Testis (tissue), 5 donors: Measurements from ENCODE around the gene CFAP58. TPM values are rescaled to one million over a fixed set of nuclear protein-coding genes. Genes with fewer than 3 reads are reported as not detected.

Source experiments
- DNase-seq: peaks from one replicate; pipeline ENCODE4 v3.0.0-alpha.2; 2019
- H3K27ac ChIP-seq, 2 donors: fragments of 200-600 bp; sonication (generic); one replicate each; pipeline ENCODE4 v1.5.1; 2019
- H3K27me3 ChIP-seq: fragments of 200-600 bp; sonication (generic); one replicate; pipeline ENCODE4 v1.5.1; 2019
- H3K36me3 ChIP-seq: fragments of 200-600 bp; sonication (generic); one replicate; pipeline ENCODE4 v1.5.1; 2017; ENCODE audit warnings: low read depth; ENCODE audit errors: missing control alignments
- H3K4me1 ChIP-seq: fragments of 200-600 bp; sonication (generic); one replicate; pipeline ENCODE4 v1.5.1; 2019
- H3K4me3 ChIP-seq, 2 donors: fragments of 200-600 bp; sonication (generic); one replicate each; pipeline ENCODE4 v1.5.1; 2017 to 2019
- H3K9me3 ChIP-seq: fragments of 200-600 bp; sonication (generic); one replicate; pipeline ENCODE4 v1.5.1; 2017
- CTCF ChIP-seq, 3 experiments: fragments of 450-650 bp in 2 of 3; fragments of 200-600 bp in 1 of 3; sonication (generic) in 1 of 3; IDR thresholded peaks; one replicate each; pipeline ENCODE4 v1.5.1; 2016 to 2019; ENCODE audit warnings: antibody characterized with exemption in 3 of 3, mild to moderate bottlenecking in 2 of 3, moderate library complexity in 1 of 3
- POLR2A ChIP-seq: fragments of 450-650 bp; IDR thresholded peaks from one replicate; pipeline ENCODE4 v1.6.1; 2017; ENCODE audit warnings: antibody characterized with exemption, mild to moderate bottlenecking, moderate library complexity
- WGBS, 2 donors: methylation state at CpG; one replicate each; pipeline ENCODE4 v1.1.5; 2018; 5-methylcytosine and 5-hydroxymethylcytosine counted together
- intact Hi-C: fragments of 100-400 bp; cut with DNase I; formaldehyde crosslinking; loops from one replicate; pipeline ENCODE4 v1.15.1; 2023; ENCODE audit warnings: low total_unique reads
- long read RNA-seq, 2 donors: transcript quantifications; one replicate each; lab custom pipeline, GENCODE V29; 2026
- polyA plus RNA-seq: library from polyadenylated mRNA; stranded (reverse); fragments of 350-450 nt; fragmentation: Illumina TruSeq; extraction: RNeasy Lipid Tissue Mini Kit (QIAGEN cat#74804); gene quantifications from one replicate; pipeline ENCODE4 v1.2.3, GENCODE V29; 2014; ENCODE audit warnings: low read depth, low replicate concordance; ENCODE audit not compliant: insufficient read depth
- total RNA-seq, 2 donors: library from RNA; depleted of rRNA; stranded (reverse); fragments of >200 nt; gene quantifications; one replicate each; pipeline ENCODE4 v1.2.3, GENCODE V29; 2016

Gene CFAP58
- total RNA-seq, result 10 to 100 TPM; 10.1 to 14.6 TPM
- 16.3 TPM for polyA plus RNA-seq
- long read RNA-seq, donor 1, result 0 reads
- long read RNA-seq, donor 2, result 0 reads

GRCh38 chr10:104353325-104354048 lies at the start of gene CFAP58:
Gene CFAP58 (plus strand): TSS chr10:104353833. CDS start chr10:104353898, 65 bp downstream.
- H3K27ac ChIP-seq, result no peak within 1 kb of the TSS
- no peaks in the 10 kb centered on the region for H3K36me3 ChIP-seq
- intact Hi-C loops, result loop anchor here (5.0 kb wide), 1 partner anchor 61 kb away; no protein-coding TSS in a partner anchor
- WGBS, 2 donors, result 3 to 4% methylated on average over 43 of the region's 43 CpGs
- H3K27me3 ChIP-seq, result no peaks in the 10 kb centered on the region
- peak; percentile 96 for DNase-seq
- peak within 1 kb of the TSS; percentile 47 to 48 for H3K4me3 ChIP-seq
- H3K4me1 ChIP-seq, result peaks cover 4% of the 10 kb centered on the region
- no peaks in the 10 kb centered on the region for H3K9me3 ChIP-seq
- TF ChIP-seq CTCF (IDR thresholded peaks at IDR 0.05), result peak; percentile 65 to 79 (median 71)
- TF ChIP-seq POLR2A, result no peak

GRCh38 chr10:104304356-104304745 lies 49.3 kb upstream of the CFAP58 start:
- Histone ChIP-seq H3K4me3 (no peak overlapping the region), H3K9me3 (no peaks in the 10 kb centered on the region), H3K4me1 (peaks cover 26% of the 10 kb centered on the region), H3K36me3 (no peaks in the 10 kb centered on the region), H3K27me3 (no peaks in the 10 kb centered on the region), H3K27ac (no peak overlapping the region)
- no peak for DNase-seq
- intact Hi-C loops, result no loop called here
- TF ChIP-seq POLR2A (no peak), CTCF (IDR thresholded peaks at IDR 0.05) (no peak)
- WGBS, 2 donors, result 79 to 81% methylated on average over 4 of the region's 4 CpGs

DNA sequence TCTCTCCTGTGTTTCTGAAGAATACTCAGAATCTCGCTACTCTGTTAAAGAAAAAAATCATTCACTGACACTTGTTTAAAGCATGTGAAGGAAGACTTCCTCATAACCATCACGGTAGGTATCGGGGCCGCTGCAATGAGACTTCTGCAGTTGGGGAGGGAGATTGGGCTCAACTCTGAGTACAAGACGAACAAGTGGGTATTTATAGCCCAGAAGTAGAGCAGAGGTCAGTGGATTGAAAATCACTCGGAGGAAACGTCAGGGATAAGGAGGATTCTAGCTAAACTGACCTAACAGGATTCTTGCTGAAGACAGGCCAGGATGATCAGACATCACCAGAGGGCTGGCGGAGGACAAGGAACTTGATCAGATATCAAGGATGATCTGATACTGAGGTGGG lies 48.7 kb upstream of the CFAP58 start:
- peaks cover 22% of the 10 kb centered on the region for H3K4me1 ChIP-seq

GRCh38 chr10:104306897-104307296 lies 46.7 kb upstream of the CFAP58 start:
- intact Hi-C loops, result no loop called here
- no peaks in the 10 kb centered on the region for H3K27me3 ChIP-seq
- no peak for DNase-seq

More for the DNA sequence above, 48.7 kb upstream of the CFAP58 start:
- WGBS, 2 donors, result 46 to 63% methylated on average over 8 of the region's 8 CpGs
- TF ChIP-seq POLR2A, result no peak
- TF ChIP-seq CTCF (IDR thresholded peaks at IDR 0.05), result no peak
- intact Hi-C loops, result no loop called here
- Histone ChIP-seq H3K9me3 (no peaks in the 10 kb centered on the region), H3K4me3 (no peak overlapping the region), H3K36me3 (no peaks in the 10 kb centered on the region), H3K27ac (peak overlapping the region; percentile 17 to 62), H3K27me3 (no peaks in the 10 kb centered on the region)
- no peak for DNase-seq

More at GRCh38 chr10:104306897-104307296, 46.7 kb upstream of the CFAP58 start:
- WGBS, 2 donors, result 71 to 87% methylated on average over 3 of the region's 3 CpGs
- H3K36me3 ChIP-seq, result no peaks in the 10 kb centered on the region
- no peaks in the 10 kb centered on the region for H3K9me3 ChIP-seq
- no peak overlapping the region for H3K4me3 ChIP-seq
- TF ChIP-seq CTCF (IDR thresholded peaks at IDR 0.05) (no peak), POLR2A (no peak)
- H3K27ac ChIP-seq, result no peak overlapping the region
- H3K4me1 ChIP-seq, result peaks cover 21% of the 10 kb centered on the region
